Endothelial cell of umbilical vein (primary cell): Measurements from ENCODE around the gene HMG20A. TPM values are rescaled to one million over a fixed set of nuclear protein-coding genes. Genes with fewer than 3 reads are reported as not detected.

Source experiments
- BruUV-seq: library from RNA; stranded (reverse); fragments of 400-500 nt; replicated peaks from 2 replicates; lab custom pipeline; 2021; lab: Mats Ljungman, UMichigan
- CTCF ChIA-PET: fragments of 300-600, 350-600 bp; sonication (Branson Sonifier 250); formaldehyde crosslinking; loops from one replicate; lab custom pipeline; 2021; ENCODE audit warnings: antibody characterized with exemption, inconsistent platforms; lab: Charles Lee
- POLR2A ChIA-PET: fragments of 300-600, 350-600 bp; sonication (Branson Sonifier 250); formaldehyde crosslinking; loops from one replicate; lab custom pipeline; 2021; ENCODE audit warnings: antibody characterized with exemption, inconsistent platforms; lab: Charles Lee
- DNase-seq: peaks from one replicate; pipeline ENCODE4 v3.0.0-alpha.2; 2011; ENCODE audit warnings: low read depth, low spot score
- FAIRE-seq: peaks from 2 replicates; lab custom pipeline; 2011; peaks lifted over from hg19 to GRCh38; lab: Jason Lieb, UNC
- H2AFZ ChIP-seq: 2 replicates; pipeline ENCODE4 v1.6.0; 2012; ENCODE audit warnings: low read depth, low read length, control low read depth, inconsistent platforms
- H3K27ac ChIP-seq: 2 replicates; pipeline ENCODE4 v1.5.1; 2011; ENCODE audit warnings: low read depth, mild to moderate bottlenecking, control low read depth, low read length, moderate library complexity; ENCODE audit not compliant: insufficient read depth
- H3K27me3 ChIP-seq, 2 experiments: 2 replicates each; pipeline versions ENCODE4 v1.6.0 to v1.6.1; 2011; ENCODE audit warnings: low read length in 2 of 2, mixed read lengths in 1 of 2; ENCODE audit not compliant: control insufficient read depth in 2 of 2, insufficient read depth in 2 of 2
- H3K36me3 ChIP-seq, 2 experiments: 2 replicates in 1 of 2; 3 replicates in 1 of 2; pipeline ENCODE4 v1.5.1; 2011; ENCODE audit warnings: low read length in 2 of 2, mild to moderate bottlenecking in 1 of 2, moderate library complexity in 1 of 2; ENCODE audit not compliant: control insufficient read depth in 2 of 2, insufficient read depth in 2 of 2; ENCODE audit errors: extremely low read depth in 1 of 2
- H3K4me1 ChIP-seq: 3 replicates; pipeline ENCODE4 v1.5.1; 2011; ENCODE audit warnings: mild to moderate bottlenecking, low read length; ENCODE audit not compliant: control insufficient read depth, insufficient read depth; ENCODE audit errors: extremely low read depth
- H3K4me2 ChIP-seq: 2 replicates; pipeline ENCODE4 v1.6.1; 2011; ENCODE audit warnings: low read length, control low read depth, mixed read lengths; ENCODE audit not compliant: insufficient read depth
- H3K4me3 ChIP-seq, 3 experiments: fragments of 200-600 bp in 1 of 3; sonication (generic), shearing (Covaris generic) in 1 of 3; replicated peaks in 1 of 3; 2 replicates each; pipeline ENCODE4 v1.5.1; 2011 to 2016; ENCODE audit warnings: control low read depth in 3 of 3, low read length in 3 of 3, mild to moderate bottlenecking in 2 of 3, inconsistent platforms in 1 of 3, low read depth in 1 of 3, moderate library complexity in 1 of 3; ENCODE audit not compliant: insufficient read depth in 1 of 3
- H3K79me2 ChIP-seq: 2 replicates; pipeline ENCODE4 v1.6.0; 2012; ENCODE audit warnings: low read length, inconsistent platforms; ENCODE audit not compliant: control insufficient read depth, insufficient read depth
- H3K9ac ChIP-seq: replicated peaks from 2 replicates; pipeline ENCODE3; 2011; ENCODE audit warnings: low read length, control low read depth; ENCODE audit not compliant: insufficient read depth; ENCODE audit errors: extremely low read depth
- H3K9me1 ChIP-seq: replicated peaks from 3 replicates; pipeline ENCODE4 v1.6.0; 2011; ENCODE audit warnings: mild to moderate bottlenecking, low read length; ENCODE audit not compliant: control insufficient read depth, insufficient read depth; ENCODE audit errors: extremely low read depth
- H3K9me3 ChIP-seq: replicated peaks from 2 replicates; pipeline ENCODE4 v1.5.1; 2012; ENCODE audit warnings: low read length, inconsistent platforms; ENCODE audit not compliant: control insufficient read depth, insufficient read depth
- H4K20me1 ChIP-seq: replicated peaks from 2 replicates; pipeline ENCODE3; 2011; ENCODE audit warnings: mild to moderate bottlenecking, low read length; ENCODE audit not compliant: control insufficient read depth, insufficient read depth; ENCODE audit errors: extremely low read depth
- EZH2 ChIP-seq: IDR thresholded peaks from 2 replicates; pipeline ENCODE4 v1.6.1; 2012; ENCODE audit warnings: borderline replicate concordance, low read depth, mild to moderate bottlenecking, moderate library complexity, low read length, inconsistent platforms; ENCODE audit not compliant: severe bottlenecking
- MYC ChIP-seq: IDR thresholded peaks from one replicate; pipeline ENCODE4 v1.6.1; 2011; ENCODE audit warnings: mild to moderate bottlenecking, low read depth, low read length
- POLR2A ChIP-seq: IDR thresholded peaks from 2 replicates; pipeline ENCODE4 v1.6.1; 2012; ENCODE audit warnings: low read depth, mild to moderate bottlenecking, control low read depth, low read length
- dilution Hi-C: fragments of 300-500 bp; cut with MboI; formaldehyde crosslinking; loops from one replicate; pipeline ENCODE4 v1.15.0; 2019; ENCODE audit warnings: low sequenced_read_pairs; ENCODE audit not compliant: extremely low pct_ligation_motif_present
- intact Hi-C: fragments of 100-400 bp; cut with micrococcal nuclease; formaldehyde crosslinking; loops from one replicate; pipeline ENCODE4 v1.10.0; 2022
- polyA plus RNA-seq, 4 experiments: library from polyadenylated mRNA; depleted of rRNA in 3 of 4; stranded (reverse) in 3 of 4; unstranded in 1 of 4; fragments of >200 nt; gene quantifications; 2 replicates each; pipeline versions ENCODE4 v1.2.1 to v1.2.3, GENCODE V29; 2011 to 2012; ENCODE audit warnings: missing spikeins in 1 of 4
- total RNA-seq: library from RNA; stranded (reverse); gene quantifications from 2 replicates; pipeline ENCODE4 v1.2.3, GENCODE V29; 2021
- TF ChIP-seq, protein P1 (sequence below): IDR thresholded peaks from 2 replicates; pipeline ENCODE4 v1.6.1; 2011; ENCODE audit not compliant: insufficient read depth, insufficient read length

Gene HMG20A
- total and polyA plus RNA-seq, 2 donors (not counting 3 experiments of a cell fraction or from before 2014, with no cell fraction given) = 35.8 to 44.0 TPM

DNA sequence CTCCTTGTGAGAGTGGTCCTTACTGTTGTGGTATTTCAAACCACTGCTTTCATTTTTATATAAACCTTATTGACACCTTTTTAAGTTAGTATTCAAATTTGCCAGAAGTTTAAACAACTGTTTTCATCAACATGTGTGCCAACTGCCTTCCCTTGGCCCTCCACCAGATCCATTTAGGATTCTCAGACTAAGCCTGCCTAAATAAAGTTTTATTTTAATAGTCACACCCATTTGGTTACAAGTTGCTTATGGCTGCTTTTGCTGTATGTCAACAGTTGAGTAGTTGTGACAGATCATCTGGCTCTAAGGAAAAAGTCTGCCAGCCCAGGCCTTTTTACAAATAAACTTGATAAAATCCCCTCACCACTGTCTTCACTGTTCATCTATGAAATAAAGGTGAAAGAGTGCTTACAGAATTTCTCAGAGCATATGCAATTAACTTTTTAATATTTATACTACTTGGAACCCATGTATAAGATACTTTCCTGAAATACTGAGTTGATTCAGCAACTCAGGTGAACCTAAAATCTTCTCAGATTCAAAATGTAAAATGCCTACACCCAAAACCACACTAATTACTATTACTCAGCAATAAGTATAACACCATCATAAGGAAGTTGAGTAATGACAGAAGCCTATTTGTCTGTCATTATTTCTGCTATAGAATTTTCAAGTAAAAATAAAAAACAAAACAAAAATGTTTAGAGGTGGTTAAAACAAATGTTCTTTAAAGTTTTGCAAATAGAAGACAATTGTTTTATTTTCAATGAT lies 35.9 kb upstream of the HMG20A start:
- DNase-seq (no peak), FAIRE-seq (no peak)
- H2AFZ ChIP-seq = no peak overlapping the region
- peaks cover 2% of the 10 kb centered on the region for H3K4me1 ChIP-seq
- no peaks in the 10 kb centered on the region for H3K27me3 ChIP-seq
- no TSS peak for BruUV-seq
- peaks cover 3% of the 10 kb centered on the region for H3K9me1 ChIP-seq
- intact Hi-C loops = no loop called here
- dilution Hi-C loops = no loop called here
- POLR2A ChIA-PET = no interaction called here
- H3K79me2 ChIP-seq = peaks cover 95% of the 10 kb centered on the region
- no peak overlapping the region for H3K27ac ChIP-seq
- peaks cover 21% of the 10 kb centered on the region for H4K20me1 ChIP-seq
- TF ChIP-seq, protein P1, sequence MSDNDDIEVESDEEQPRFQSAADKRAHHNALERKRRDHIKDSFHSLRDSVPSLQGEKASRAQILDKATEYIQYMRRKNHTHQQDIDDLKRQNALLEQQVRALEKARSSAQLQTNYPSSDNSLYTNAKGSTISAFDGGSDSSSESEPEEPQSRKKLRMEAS = no peak
- TF ChIP-seq POLR2A (no peak), MYC (no peak)
- no peak overlapping the region for H3K4me2 ChIP-seq
- H3K9me3 ChIP-seq = no peaks in the 10 kb centered on the region
- H3K9ac ChIP-seq = no peak overlapping the region
- no peak overlapping the region for H3K4me3 ChIP-seq
- H3K36me3 ChIP-seq = no peaks in the 10 kb centered on the region
- CTCF ChIA-PET = no interaction called here

DNA sequence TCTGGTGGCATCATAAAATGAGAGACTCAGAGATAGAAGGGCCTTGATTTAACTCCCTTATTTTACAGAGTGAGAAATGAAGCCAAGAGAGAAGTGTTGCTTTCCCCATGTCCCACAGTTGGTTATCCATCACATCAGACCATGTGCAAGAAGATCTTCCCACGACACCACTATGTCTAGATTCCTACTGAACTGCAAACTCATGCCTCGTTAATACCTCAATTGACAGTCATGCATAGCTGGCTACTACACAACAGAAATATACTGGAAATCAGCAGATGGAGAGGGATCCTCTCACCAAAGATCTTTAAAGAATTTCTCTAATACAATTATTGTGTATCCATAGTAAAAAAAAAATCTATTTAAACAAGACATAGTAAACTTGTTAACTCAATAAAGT lies 34.1 kb upstream of the HMG20A start:
- Histone ChIP-seq H3K9me1 (peaks cover 3% of the 10 kb centered on the region), H3K4me3 (no peak overlapping the region), H4K20me1 (peaks cover 19% of the 10 kb centered on the region), H3K4me2 (no peak overlapping the region), H2AFZ (no peak overlapping the region), H3K9ac (no peak overlapping the region), H3K9me3 (no peaks in the 10 kb centered on the region), H3K27ac (no peak overlapping the region), H3K36me3 (no peaks in the 10 kb centered on the region), H3K79me2 (peaks cover 94% of the 10 kb centered on the region), H3K4me1 (peaks cover 2% of the 10 kb centered on the region), H3K27me3 (no peaks in the 10 kb centered on the region)
- DNase-seq (no peak), FAIRE-seq (no peak)
- no TSS peak for BruUV-seq
- TF ChIP-seq EZH2 = no peak
- POLR2A ChIA-PET = no interaction called here
- CTCF ChIA-PET = interaction anchor here (1.4 kb wide), 1 partner anchor 157 kb away, joined by 6 read pairs; no protein-coding TSS in a partner anchor
- dilution Hi-C loops = no loop called here
- intact Hi-C loops = no loop called here
